IPS-11a (cell line): ENCODE measurements around the gene FRMPD4.

Source experiments
- H3K4me3 ChIP-seq: one replicate; pipeline ENCODE4 v1.5.1; 2013; ENCODE audit warnings: low read depth, low read length, control low read depth

Gene FRMPD4

DNA sequence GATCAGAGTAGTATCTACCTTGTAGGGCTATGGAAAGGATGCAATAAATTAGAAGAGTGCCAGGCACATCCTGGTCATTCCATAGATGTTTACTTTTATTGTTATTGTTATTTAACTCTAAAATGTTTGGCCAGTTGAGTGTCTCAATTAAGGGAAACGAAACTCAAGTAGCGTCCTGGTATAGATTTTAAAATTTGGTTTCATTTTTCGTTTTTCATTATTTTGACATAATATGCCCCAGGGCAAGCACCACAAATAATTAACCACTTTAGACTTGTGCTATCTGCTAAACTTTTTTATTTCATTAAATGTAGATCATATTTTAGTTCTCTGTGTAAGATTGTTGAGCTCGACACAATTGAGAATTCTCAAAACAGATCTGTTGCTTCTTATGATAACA, 473.2 kb downstream of the FRMPD4 start:
- H3K4me3 ChIP-seq = no peak overlapping the region

DNA sequence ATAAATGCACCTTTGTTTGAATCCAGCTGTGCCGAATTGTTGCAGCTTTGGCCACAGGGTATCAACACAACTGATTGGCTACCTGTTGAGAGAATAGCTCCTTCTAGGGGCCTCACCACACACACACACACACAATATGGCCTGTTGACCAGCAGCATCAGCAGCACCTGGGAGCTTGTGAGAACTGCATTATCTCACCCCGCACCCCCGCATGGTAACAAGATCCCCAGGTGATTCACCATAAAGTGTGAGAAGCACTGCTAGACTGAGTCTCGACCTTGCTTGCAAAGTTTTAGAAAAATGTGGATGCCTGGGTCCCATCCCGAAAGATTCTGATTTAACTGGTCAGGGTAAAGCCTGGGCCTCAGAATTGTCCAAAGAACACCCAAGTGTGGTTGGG, 476.0 kb downstream of the FRMPD4 start:
- H3K4me3 ChIP-seq = no peak overlapping the region

DNA sequence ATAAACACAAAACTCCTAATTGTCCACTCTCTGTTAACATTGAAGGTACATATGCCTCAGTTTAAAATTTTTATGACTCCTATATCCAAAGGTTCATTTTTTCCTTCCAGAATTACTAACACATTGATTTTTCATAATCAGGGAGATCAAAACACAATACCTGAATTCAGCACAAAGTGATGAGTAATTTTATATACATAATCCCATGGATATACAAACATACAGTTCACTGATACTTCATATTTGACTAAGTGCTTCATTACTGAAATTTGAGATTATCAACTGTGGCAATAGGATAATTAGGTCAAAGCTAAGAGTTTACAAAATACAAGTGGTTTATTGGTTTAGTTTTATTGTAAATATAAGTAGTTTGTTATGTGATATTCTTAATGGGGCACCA, 476.8 kb downstream of the FRMPD4 start:
- no peak overlapping the region for H3K4me3 ChIP-seq

DNA sequence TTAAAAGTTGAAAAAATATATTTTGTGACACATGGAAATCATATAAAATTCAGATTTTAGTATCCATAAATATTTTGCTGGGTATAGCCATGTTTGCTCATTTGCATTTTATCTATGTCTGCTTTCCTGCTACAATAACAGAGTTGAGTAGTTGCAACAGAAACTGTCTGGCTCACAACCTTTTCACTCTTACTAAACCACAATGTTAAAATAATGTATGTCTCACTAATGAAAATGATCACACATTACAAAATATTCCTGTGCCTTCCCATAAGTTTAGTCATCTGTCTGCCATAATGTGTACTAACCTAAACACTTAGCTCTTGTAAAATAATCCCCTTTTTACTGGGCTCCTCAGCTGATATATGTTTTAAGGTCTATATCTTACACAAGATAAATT, 479.0 kb downstream of the FRMPD4 start:
- no peak overlapping the region for H3K4me3 ChIP-seq

DNA sequence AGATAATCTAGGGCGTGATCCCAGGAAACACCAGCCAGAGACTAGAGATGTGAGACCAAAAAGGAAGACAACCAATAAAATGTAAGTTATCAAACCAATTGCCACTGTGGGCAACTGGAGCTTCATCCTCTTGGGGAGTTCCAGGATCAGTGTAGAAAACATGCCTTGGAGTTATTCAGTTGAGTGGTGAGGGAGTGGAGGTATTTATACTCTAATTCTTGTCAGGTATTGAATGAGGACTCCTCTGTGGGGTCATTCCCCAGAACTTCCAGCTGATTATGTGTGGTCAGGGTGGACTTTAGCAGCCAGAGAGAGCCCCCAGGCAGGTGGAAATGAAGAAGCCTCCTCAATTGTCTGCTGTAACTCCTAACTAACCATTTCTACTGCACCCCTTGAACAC, 509.0 kb downstream of the FRMPD4 start:
- H3K4me3 ChIP-seq = no peak overlapping the region

DNA sequence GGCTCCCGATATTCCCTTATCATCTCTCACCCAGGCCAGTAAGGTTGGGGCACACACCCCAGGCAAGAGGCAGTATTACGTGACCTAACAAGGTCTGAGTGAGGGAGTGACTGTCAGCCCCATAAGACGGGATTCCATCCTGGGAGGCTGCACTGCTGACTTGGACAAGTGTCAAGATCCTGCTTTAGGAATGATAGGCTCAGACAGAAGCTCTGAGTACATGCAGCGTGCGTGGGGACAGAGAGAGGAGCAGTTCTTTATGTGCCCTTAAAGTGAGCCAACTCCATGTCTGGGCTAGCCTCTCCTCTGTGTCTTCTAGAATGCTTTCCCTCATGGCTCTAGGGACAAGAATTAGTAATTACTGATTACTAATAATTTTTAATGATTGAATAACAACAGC, 510.7 kb downstream of the FRMPD4 start:
- H3K4me3 ChIP-seq = no peak overlapping the region

DNA sequence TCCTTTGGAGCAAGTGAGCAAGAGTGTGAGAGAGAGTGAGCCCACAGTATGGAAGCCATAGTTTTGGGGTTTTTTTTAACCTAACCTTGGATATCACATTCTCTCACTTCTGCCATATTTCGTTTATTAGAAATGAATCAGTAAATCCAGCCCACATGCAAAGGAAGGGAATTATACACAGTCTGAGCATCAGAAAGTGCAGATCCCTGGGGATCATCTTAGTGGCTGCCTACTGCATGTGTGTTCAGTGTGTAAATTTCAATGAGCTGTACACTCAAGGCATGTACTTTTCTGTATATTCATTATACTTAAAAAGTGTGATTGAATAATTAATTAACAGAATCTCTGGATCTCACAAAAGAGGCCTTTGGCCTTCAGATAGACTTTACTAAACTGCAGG, 519.2 kb downstream of the FRMPD4 start:
- H3K4me3 ChIP-seq = no peak overlapping the region

DNA sequence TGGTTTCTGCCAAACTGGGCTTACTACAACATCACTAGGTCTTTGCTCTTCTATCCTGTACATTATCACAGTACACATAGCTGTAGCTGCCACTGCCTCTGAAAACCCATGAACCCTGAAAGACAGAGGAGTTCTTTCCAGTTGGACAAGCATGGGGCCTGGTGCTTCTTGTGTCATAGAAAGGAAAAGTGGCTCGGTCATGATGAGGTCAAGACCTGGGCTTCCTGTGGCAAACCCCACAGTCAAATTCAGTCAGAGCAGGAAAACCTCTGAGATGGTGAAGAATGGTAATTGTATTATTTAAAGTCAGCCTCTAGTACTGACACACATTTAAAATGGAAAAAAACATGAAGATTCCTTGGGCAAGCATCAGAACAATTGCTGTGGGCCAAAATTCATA, 519.6 kb downstream of the FRMPD4 start:
- H3K4me3 ChIP-seq = no peak overlapping the region

DNA sequence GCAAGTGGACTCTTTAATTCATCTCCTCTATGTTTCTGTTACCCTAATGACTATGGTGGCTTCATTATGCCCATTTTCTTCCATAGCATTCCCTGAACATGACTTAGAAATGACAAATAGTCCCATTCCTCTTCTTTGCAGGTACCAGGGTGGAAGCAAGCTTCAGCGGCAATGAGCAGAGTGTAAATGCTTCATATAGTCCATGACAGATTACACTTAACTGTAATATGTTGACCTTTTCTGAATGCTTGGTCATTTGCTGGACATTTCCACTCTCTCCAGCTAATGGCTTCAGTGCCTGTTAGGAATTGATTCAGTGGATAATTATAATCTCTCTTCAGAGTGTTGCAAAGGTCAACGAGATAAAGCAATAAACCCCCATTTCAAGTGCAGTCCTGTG, 523.2 kb downstream of the FRMPD4 start:
- H3K4me3 ChIP-seq = no peak overlapping the region

DNA sequence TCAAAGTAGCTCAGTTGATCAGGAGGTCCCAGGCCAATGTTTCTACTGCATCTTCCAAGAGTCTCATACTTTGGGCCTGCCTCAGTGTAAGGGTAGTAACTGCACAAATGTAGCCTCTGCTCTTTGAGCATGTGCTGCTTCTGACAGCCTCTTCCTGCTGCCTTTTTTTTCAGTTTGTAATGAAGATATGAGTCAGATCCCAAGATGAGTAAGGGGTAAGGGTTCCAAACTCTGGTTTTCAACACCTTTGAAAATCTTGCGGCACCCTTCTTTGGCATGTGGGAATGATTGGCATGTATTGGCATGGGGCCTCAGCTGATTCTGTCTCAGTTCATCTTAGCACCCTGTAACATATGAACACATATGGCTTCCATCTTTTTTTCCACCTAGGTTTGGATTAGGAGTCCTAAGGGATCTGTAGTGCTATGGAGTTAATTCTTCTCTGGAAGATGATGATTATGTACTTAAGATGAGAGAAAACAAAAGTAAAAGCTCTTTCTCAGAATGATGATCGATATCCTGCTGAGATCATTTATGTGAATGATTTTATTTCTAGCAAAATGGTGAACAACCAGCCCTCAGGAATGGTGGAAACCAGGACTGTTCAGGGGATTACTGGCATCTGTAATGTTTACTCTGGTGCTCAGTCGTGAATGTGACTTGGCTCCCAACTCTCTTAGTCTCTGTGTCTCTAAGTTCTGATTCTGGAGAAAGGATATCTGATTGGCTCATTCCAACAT, 534.3 kb downstream of the FRMPD4 start:
- H3K4me3 ChIP-seq = no peak overlapping the region

DNA sequence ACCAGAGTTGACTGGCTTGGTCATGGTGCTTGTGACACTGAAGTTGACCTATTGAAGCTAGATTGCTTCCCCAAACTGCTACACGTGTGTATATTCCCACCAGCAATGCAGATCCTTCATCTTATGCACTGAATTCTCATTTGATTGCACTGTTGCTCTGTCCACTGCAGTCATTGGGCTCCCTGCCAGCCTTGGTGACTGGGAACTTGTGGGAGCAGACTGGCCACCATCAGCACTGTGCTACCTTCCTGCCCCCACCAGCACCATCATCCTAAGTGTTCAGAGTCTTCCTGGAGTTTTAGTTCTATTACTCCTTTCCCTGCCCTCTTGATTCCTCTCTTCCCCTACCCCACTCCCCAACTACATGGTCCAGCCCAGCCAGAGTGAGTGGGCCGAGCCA, 535.2 kb downstream of the FRMPD4 start:
- no peak overlapping the region for H3K4me3 ChIP-seq

DNA sequence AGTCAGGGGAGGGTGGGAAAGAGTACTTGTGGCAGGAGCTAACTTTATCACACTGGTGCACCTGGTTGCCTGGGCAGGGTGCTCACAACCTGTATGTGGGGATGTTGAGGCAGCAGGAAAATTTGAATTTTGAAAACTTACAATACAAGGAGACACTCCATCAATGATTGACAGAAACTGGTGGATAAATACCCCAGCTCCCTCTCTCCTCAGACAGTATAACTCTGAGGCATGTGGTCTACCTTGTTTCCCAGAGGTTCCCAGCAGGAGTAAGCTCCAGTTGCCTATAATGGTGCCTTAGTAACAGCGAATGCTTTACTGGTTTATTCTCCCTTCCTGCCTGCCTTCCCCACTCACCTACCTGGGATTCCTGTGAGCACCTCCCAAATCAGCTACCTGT, 541.2 kb downstream of the FRMPD4 start:
- H3K4me3 ChIP-seq = no peak overlapping the region

DNA sequence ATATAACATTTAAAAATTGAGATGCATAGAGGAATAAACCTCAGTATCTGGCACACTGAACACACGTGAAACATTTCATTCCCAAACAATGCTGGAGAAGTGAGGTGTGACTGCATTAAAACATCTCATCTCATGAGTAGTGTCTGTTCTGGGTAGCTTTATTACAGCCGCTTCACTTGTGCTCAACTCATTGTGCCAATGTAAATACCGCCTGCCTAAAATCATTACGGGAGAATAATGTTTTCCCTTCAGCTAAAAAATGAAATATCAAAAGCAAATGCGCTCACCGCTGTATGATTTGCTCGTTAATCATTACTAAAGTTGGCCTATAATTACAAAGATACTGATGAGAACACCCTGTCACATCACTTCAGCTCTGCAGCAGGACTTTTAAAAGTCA, 542.8 kb downstream of the FRMPD4 start:
- H3K4me3 ChIP-seq = no peak overlapping the region

DNA sequence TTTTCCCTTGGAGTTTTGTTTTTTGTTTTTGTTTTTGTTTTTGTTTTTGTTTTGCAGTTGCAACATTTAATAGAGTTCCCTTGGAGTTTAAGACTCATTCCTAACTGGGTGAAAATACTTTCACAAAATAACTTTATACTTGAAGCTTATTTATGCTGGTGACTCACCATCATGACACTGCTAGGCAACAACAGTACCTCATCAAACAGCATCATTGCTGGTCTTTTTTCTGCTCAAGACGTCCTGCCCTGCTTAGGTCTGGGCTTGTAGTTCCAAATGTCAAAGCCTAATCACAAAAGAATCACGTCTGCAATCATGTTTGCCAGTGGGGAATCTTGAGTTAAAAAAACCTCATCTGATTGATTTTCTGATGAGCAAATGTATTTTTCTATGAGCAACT, 547.3 kb downstream of the FRMPD4 start:
- no peak overlapping the region for H3K4me3 ChIP-seq

DNA sequence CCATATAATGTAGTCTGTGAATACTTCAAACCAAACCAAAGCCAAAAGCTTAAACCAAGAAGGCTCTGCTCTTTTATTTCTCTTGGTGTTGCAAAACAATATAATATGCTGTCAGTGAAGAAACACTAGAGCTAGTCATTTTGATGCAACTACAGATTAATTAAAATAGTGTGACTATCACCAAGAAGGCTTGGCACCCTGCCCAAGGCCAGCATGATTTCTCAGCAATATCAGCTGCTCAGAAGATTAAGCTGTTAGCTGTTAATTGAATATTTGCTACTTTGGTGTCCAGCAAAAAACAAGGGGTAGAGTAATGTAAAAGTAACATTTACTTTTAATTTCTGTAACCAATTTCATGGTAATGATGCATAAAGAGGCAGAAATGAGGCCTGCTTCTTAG, 548.1 kb downstream of the FRMPD4 start:
- no peak overlapping the region for H3K4me3 ChIP-seq

DNA sequence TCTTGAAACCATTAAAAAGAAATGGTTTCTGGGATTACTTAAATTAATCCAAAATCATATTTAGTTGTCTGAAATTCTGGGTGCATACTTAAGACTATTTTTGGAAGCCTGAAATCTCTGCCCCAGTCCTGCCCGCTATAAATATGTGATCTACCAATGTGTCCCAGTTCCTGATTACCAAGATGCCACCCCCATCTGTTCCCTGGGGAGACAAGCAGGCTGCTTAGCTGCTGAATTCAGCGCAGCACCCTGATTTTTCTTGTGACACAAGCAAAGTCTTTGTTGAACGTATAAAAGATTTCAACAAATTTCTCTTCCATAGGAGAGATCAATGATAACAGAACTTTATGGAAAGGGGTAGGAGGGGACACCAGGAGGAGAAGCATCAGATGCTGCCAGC, 552.4 kb downstream of the FRMPD4 start:
- H3K4me3 ChIP-seq = no peak overlapping the region

DNA sequence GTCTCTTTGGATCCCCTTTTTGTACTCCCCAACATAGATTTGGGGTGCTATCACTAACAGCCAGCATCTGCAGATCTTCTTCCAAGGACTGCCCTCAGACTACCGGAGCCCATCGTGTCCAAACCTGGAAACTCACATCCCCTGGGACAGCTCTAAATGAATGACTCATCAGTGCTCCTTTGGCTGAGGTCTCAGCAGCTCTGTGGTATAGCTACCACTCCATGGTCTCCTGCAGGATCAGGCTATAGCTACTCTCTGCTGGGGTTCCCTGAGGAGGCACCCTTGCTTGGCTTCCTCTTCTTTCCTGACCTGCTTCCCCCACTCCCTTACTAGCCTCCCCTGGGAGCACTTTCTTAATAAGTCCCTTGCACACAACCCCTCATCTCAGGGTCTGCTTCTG, 555.5 kb downstream of the FRMPD4 start:
- no peak overlapping the region for H3K4me3 ChIP-seq

DNA sequence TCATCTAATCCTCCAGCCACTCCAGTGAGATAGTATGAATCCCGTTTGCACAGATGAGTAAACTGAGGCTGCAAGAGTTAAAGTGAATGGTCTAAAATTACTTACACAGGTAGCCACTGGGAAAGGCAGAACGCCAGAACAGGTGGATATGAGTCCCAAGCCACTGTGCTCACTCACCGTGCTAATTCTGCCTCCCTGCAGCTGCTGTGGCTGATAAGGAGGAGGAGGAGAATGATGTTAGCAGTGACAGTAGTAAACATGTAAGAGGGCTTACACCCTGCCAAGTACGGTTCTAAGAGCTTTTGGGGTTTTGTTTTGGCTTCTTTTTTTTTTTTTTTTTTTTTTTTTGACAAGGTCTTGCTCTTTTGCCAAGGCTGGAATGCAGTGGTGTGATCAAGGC, 562.5 kb downstream of the FRMPD4 start:
- H3K4me3 ChIP-seq = no peak overlapping the region

DNA sequence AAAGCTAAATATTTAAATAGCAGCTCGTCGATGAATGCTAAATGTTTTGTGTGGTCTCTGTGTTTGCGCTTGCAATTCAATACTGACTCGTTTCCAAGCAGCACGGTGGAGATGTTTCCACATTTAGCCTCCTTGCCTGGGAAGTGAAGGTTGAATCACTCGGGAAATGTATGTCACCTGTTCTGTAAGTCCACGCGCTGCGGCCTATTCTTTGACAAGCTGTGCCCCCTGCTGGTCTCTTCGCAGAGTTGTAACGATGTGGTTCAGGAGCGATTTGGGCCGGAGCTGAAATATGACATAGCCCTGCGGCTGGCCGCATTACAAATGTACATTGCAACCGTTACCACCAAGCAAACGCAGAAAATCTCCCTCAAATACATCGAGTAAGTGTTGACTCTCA, 563.4 kb downstream of the FRMPD4 start:
- no peak overlapping the region for H3K4me3 ChIP-seq

DNA sequence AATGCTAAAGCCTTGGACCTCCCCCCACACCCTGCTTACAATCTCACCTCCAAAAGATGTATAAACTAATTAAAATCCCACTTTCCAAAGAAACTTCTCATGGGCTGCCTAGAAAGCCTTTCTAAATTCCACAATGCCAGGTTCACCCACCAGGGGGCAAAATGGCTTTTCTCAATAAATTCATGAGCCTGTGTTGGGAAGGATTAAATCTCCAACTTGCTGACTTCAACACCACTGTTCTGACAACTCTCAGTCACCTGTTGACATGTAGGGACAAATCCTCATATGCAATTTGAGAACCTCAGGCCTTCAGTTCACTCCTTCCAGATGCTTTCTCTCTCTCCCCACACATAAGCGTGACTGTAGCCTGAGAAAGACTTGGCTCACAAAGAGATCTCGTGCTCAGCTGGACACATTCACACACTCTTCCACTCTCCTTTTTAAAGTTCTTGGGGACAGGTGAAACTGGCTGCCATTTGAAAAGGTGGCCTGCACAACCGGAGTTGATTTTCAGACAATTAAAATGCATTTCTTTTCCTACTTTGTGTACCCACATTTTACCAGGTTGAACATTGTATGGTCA, 564.3 kb downstream of the FRMPD4 start:
- H3K4me3 ChIP-seq = no peak overlapping the region

DNA sequence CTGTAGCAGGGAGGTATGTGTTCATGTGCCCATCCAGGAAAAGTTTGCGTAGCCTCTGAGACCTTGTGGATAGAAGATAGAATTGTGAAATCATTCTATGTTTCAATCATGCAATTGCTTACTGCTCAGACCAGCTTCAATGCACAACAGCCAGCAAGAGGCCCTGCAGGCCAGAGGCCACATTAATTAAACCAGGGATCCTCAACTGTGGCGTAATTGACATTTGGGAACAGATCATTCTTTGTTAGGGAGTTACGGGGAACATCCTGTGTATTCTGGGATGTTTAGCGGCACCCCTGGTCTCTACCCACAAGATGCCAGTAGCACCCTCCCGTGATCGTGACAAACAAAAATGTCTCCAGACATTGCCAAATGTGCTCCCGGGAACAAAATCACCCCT, 566.4 kb downstream of the FRMPD4 start:
- no peak overlapping the region for H3K4me3 ChIP-seq

DNA sequence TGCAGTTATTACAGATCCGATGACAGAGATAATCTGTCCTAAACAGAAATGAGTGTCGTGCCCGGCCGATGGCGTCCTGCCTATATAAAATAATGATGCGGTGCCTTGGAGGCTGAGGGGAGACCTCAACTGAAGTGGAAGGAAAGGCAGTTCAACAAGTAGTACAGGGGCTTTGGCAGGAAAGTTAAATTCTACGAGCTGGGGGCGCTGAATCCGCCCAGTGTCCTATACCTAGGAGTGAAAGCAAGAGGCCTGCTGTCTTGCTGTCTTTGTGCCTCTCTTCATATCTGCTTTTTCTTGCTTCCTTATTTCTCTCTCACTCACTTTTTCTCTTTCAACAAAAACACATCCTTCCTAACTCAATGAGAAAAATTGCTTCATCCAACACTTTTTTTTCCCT, 570.8 kb downstream of the FRMPD4 start:
- H3K4me3 ChIP-seq = no peak overlapping the region

DNA sequence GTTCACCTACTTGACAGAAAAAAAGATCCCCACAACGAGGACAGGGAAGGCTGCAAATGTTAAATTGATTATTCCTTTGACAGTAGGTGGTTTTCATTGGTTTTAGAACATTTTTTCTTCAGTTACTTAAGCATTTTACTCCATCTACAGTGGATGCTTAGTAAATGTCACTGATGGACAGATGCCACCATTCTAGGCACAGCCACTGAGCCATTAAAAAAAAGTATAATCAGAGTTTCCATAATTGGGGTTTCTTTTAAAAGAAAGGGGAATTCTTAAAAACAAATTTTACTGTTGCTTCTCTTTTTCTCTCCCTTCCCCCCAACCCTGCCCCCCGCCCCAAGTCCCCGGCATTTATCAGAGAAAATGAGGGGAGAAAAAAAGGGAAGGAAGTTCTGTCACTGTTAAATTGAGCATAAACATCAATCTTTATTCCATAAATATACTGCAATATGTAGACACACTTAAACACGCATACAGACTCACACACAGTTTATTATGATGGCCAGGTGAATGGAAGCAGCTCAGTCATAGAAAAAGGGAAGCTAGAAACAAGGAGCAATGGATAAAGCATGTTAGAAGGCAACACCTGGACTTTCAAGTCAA, 573.3 kb downstream of the FRMPD4 start:
- H3K4me3 ChIP-seq = no peak overlapping the region
